Esophagus squamous epithelium (tissue), 4 donors: ENCODE measurements around the gene CCNH.

Experiments used
- POLR2A ChIP-seq, 4 donors: fragments of 450-650 bp; IDR thresholded peaks; one replicate each; pipeline ENCODE4 v1.6.1; 2017; ENCODE audit warnings: antibody characterized with exemption in 4 of 4, mild to moderate bottlenecking in 4 of 4, moderate library complexity in 3 of 4
- TF ChIP-seq, protein P1 (sequence below), 6 experiments: fragments of 450-650 bp in 4 of 6; fragments of 200-600 bp in 2 of 6; sonication (generic) in 2 of 6; IDR thresholded peaks; one replicate each; pipeline ENCODE4 v1.5.1; 2016 to 2019; ENCODE audit warnings: antibody characterized with exemption in 6 of 6, mild to moderate bottlenecking in 4 of 6, moderate library complexity in 4 of 6

DNA sequence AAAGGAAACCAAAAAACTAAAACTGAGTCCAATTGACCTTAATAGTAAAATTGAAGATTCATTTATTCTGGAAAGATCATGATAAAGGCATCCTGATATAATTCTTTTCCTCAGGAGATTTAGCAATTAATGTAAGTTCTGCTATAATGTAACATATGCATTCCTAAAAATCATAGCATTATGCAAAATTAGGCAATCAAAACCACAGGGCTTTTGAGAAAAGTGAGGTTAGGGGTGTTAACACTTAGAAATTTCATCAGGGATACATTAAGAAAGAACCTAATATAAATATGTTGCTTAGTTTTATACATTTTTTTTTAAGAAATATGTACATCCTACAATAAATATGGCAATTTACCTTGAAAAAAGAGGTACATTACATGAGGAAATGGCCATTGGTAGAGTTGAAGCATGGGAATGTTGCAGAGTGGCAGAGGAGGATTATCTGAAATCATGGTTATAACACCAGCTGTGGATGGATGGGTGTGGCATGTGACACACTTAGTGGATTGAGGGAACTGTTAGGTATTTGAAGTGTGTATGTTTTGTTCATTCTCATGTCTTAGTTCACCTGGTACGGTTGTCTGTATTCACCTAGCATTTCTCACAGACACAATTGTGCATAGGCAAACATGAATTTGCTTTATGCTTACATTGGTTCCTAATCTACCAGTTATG, 51.1 kb downstream of the CCNH start:
- TF ChIP-seq, protein P1, sequence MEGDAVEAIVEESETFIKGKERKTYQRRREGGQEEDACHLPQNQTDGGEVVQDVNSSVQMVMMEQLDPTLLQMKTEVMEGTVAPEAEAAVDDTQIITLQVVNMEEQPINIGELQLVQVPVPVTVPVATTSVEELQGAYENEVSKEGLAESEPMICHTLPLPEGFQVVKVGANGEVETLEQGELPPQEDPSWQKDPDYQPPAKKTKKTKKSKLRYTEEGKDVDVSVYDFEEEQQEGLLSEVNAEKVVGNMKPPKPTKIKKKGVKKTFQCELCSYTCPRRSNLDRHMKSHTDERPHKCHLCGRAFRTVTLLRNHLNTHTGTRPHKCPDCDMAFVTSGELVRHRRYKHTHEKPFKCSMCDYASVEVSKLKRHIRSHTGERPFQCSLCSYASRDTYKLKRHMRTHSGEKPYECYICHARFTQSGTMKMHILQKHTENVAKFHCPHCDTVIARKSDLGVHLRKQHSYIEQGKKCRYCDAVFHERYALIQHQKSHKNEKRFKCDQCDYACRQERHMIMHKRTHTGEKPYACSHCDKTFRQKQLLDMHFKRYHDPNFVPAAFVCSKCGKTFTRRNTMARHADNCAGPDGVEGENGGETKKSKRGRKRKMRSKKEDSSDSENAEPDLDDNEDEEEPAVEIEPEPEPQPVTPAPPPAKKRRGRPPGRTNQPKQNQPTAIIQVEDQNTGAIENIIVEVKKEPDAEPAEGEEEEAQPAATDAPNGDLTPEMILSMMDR (IDR thresholded peaks at IDR 0.05): no peak
- no peak for TF ChIP-seq POLR2A (IDR thresholded peaks at IDR 0.05)
